HEK293 (cell line): ENCODE data around the gene MAB21L3.

ENCODE experiments used
- CTCF ChIA-PET: fragments of 350-600 bp; formaldehyde crosslinking; extraction: SDS; loops from one replicate; lab custom pipeline; 2021; ENCODE audit warnings: antibody characterized with exemption; lab: Yijun Ruan, JAX
- POLR2A ChIA-PET: fragments of 300-600 bp; formaldehyde crosslinking; extraction: SDS; loops from one replicate; lab custom pipeline; 2020; ENCODE audit warnings: antibody characterized with exemption, inconsistent platforms; lab: Yijun Ruan, JAX
- H3K27ac ChIP-seq: fragments of 200-500 bp; sonication (Bioruptor generic); 2 replicates; pipeline ENCODE4 v1.5.1; 2014; ENCODE audit warnings: low read depth, low read length, control low read depth, inconsistent platforms; ENCODE audit errors: extremely low read depth
- H3K36me3 ChIP-seq, 2 experiments: fragments of 200-500 bp in 1 of 2; sonication (Bioruptor generic) in 1 of 2; 1 replicate in 1 of 2; 2 replicates in 1 of 2; pipeline ENCODE4 v1.5.1; 2014 to 2017; ENCODE audit warnings: inconsistent platforms in 2 of 2, low read length in 2 of 2; ENCODE audit not compliant: control insufficient read depth in 2 of 2, insufficient read depth in 1 of 2
- H3K4me1 ChIP-seq: fragments of 200-500 bp; sonication (Bioruptor generic); 2 replicates; pipeline ENCODE4 v1.5.1; 2014; ENCODE audit warnings: mild to moderate bottlenecking, low read length, inconsistent platforms; ENCODE audit not compliant: control insufficient read depth, insufficient read depth
- H3K4me3 ChIP-seq: 2 replicates; pipeline ENCODE4 v1.5.1; 2011; ENCODE audit warnings: low read depth, mild to moderate bottlenecking, control low read depth, low read length, moderate library complexity
- H3K9me3 ChIP-seq: fragments of 200-500 bp; sonication (Bioruptor generic); 2 replicates; pipeline ENCODE4 v1.5.1; 2014; ENCODE audit warnings: low read depth, low read length, inconsistent platforms; ENCODE audit not compliant: control insufficient read depth, insufficient read depth
- GLIS1 ChIP-seq: fragments of 450-650 bp; formaldehyde crosslinking; IDR thresholded peaks from 2 replicates; pipeline ENCODE4 v1.5.1; 2016; ENCODE audit warnings: missing biosample characterization, missing genetic modification characterization
- KLF10 ChIP-seq: fragments of 450-650 bp; IDR thresholded peaks from 2 replicates; pipeline ENCODE4 v1.5.1; 2018; ENCODE audit warnings: missing biosample characterization, mild to moderate bottlenecking, missing genetic modification characterization
- SCRT1 ChIP-seq: fragments of 450-650 bp; formaldehyde crosslinking; IDR thresholded peaks from 2 replicates; pipeline ENCODE4 v1.5.1; 2016; ENCODE audit warnings: missing biosample characterization, missing genetic modification characterization, borderline replicate concordance
- ZBTB20 ChIP-seq: fragments of 450-650 bp; formaldehyde crosslinking; IDR thresholded peaks from 2 replicates; pipeline ENCODE4 v1.5.1; 2016; ENCODE audit warnings: missing biosample characterization, missing genetic modification characterization
- ZBTB21 ChIP-seq: fragments of 450-650 bp; formaldehyde crosslinking; IDR thresholded peaks from 2 replicates; pipeline ENCODE4 v1.5.1; 2017; ENCODE audit warnings: missing biosample characterization, missing genetic modification characterization
- ZNF132 ChIP-seq: fragments of 450-650 bp; formaldehyde crosslinking; IDR thresholded peaks from 2 replicates; pipeline ENCODE4 v1.5.1; 2017; ENCODE audit warnings: missing biosample characterization, missing genetic modification characterization, borderline replicate concordance
- ZNF169 ChIP-seq: fragments of 450-650 bp; formaldehyde crosslinking; IDR thresholded peaks from 2 replicates; pipeline ENCODE4 v1.5.1; 2016; ENCODE audit warnings: missing biosample characterization, missing genetic modification characterization
- ZNF19 ChIP-seq: fragments of 450-650 bp; formaldehyde crosslinking; IDR thresholded peaks from 2 replicates; pipeline ENCODE4; 2016; ENCODE audit warnings: missing biosample characterization, missing genetic modification characterization, low read depth
- ZNF211 ChIP-seq: fragments of 450-650 bp; formaldehyde crosslinking; IDR thresholded peaks from 2 replicates; pipeline ENCODE4 v1.5.1; 2016; ENCODE audit warnings: low read depth, missing biosample characterization, missing genetic modification characterization
- ZNF354C ChIP-seq: fragments of 450-650 bp; formaldehyde crosslinking; IDR thresholded peaks from 2 replicates; pipeline ENCODE4 v1.5.1; 2016; ENCODE audit warnings: missing biosample characterization, missing genetic modification characterization, low read depth, borderline replicate concordance
- ZNF571 ChIP-seq: fragments of 450-650 bp; formaldehyde crosslinking; IDR thresholded peaks from 2 replicates; pipeline ENCODE4 v1.5.0; 2017; ENCODE audit warnings: missing biosample characterization, missing genetic modification characterization
- ZNF677 ChIP-seq: fragments of 450-650 bp; IDR thresholded peaks from 2 replicates; pipeline ENCODE4 v1.5.0; 2018; ENCODE audit warnings: missing biosample characterization, mild to moderate bottlenecking, missing genetic modification characterization, moderate library complexity
- ZNF785 ChIP-seq: fragments of 450-650 bp; formaldehyde crosslinking; IDR thresholded peaks from 2 replicates; pipeline ENCODE4 v1.5.1; 2016; ENCODE audit warnings: missing biosample characterization, missing genetic modification characterization
- ZNF791 ChIP-seq: fragments of 450-650 bp; formaldehyde crosslinking; IDR thresholded peaks from 2 replicates; pipeline ENCODE4 v1.5.1; 2016; ENCODE audit warnings: missing biosample characterization, missing genetic modification characterization
- ZNF792 ChIP-seq: fragments of 450-650 bp; formaldehyde crosslinking; IDR thresholded peaks from 2 replicates; pipeline ENCODE4 v1.5.1; 2016; ENCODE audit warnings: missing biosample characterization, missing genetic modification characterization
- ZNF837 ChIP-seq: fragments of 450-650 bp; formaldehyde crosslinking; IDR thresholded peaks from 2 replicates; pipeline ENCODE4 v1.5.1; 2016; ENCODE audit warnings: missing biosample characterization, missing genetic modification characterization
- TF ChIP-seq, protein P1 (sequence below): fragments of 450-650 bp; formaldehyde crosslinking; IDR thresholded peaks from 2 replicates; pipeline ENCODE4 v1.5.1; 2016; ENCODE audit warnings: missing biosample characterization, missing genetic modification characterization
- TF ChIP-seq, protein P2 (sequence below): fragments of 450-650 bp; formaldehyde crosslinking; IDR thresholded peaks from 2 replicates; pipeline ENCODE4 v1.5.1; 2017; ENCODE audit warnings: missing biosample characterization, missing genetic modification characterization
- TF ChIP-seq, protein P3 (sequence below): fragments of 450-650 bp; formaldehyde crosslinking; IDR thresholded peaks from 2 replicates; pipeline ENCODE4 v1.5.1; 2017; ENCODE audit warnings: missing biosample characterization, missing genetic modification characterization
- TF ChIP-seq, protein P4 (sequence below): fragments of 450-650 bp; formaldehyde crosslinking; IDR thresholded peaks from 2 replicates; pipeline ENCODE4 v1.5.1; 2016; ENCODE audit warnings: missing biosample characterization, missing genetic modification characterization, borderline replicate concordance

Gene MAB21L3

DNA sequence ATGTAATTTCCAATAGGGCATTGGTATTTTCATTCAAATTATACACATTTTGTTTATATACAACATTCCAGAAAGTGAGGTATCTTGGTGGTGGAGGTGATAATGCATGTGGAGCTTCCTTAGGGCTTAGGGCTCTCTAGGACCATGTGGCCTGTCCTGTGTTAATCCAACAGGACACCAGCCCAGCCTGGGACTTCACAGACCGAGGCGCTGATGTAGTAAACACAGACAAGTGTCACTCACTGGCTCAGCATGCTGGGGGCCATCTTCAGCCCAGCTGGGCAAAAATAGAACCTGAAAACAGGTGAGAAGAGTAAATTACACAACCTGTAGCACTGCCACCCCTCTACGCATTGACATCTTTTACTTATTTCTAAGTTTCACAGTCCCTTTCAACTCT is 66.7 kb downstream of the MAB21L3 start:
- CTCF ChIA-PET: interaction anchor here (0.9 to 2.6 kb wide), 2 partner anchors 9 to 321 kb away, joined by 3 to 12 read pairs; no protein-coding TSS in a partner anchor
- no peaks in the 10 kb centered on the region for H3K4me1 ChIP-seq
- TF ChIP-seq KLF10 (tag by site-specific recombination) (no peak), ZNF211 (tag by site-specific recombination) (no peak), ZBTB21 (tag by site-specific recombination) (no peak), ZNF571 (no peak), ZNF354C (tag by site-specific recombination) (no peak), ZNF837 (tag by site-specific recombination) (no peak), ZNF785 (tag by site-specific recombination) (no peak), ZNF169 (tag by site-specific recombination) (no peak), ZNF19 (no peak), ZBTB20 (tag by site-specific recombination) (no peak)
- TF ChIP-seq, protein P1, sequence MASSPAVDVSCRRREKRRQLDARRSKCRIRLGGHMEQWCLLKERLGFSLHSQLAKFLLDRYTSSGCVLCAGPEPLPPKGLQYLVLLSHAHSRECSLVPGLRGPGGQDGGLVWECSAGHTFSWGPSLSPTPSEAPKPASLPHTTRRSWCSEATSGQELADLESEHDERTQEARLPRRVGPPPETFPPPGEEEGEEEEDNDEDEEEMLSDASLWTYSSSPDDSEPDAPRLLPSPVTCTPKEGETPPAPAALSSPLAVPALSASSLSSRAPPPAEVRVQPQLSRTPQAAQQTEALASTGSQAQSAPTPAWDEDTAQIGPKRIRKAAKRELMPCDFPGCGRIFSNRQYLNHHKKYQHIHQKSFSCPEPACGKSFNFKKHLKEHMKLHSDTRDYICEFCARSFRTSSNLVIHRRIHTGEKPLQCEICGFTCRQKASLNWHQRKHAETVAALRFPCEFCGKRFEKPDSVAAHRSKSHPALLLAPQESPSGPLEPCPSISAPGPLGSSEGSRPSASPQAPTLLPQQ (tag by site-specific recombination): no peak
- TF ChIP-seq, protein P2, sequence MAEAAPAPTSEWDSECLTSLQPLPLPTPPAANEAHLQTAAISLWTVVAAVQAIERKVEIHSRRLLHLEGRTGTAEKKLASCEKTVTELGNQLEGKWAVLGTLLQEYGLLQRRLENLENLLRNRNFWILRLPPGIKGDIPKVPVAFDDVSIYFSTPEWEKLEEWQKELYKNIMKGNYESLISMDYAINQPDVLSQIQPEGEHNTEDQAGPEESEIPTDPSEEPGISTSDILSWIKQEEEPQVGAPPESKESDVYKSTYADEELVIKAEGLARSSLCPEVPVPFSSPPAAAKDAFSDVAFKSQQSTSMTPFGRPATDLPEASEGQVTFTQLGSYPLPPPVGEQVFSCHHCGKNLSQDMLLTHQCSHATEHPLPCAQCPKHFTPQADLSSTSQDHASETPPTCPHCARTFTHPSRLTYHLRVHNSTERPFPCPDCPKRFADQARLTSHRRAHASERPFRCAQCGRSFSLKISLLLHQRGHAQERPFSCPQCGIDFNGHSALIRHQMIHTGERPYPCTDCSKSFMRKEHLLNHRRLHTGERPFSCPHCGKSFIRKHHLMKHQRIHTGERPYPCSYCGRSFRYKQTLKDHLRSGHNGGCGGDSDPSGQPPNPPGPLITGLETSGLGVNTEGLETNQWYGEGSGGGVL (tag by site-specific recombination): no peak
- no peaks in the 10 kb centered on the region for H3K36me3 ChIP-seq
- H3K4me3 ChIP-seq: no peak overlapping the region
- no peak overlapping the region for H3K27ac ChIP-seq
- H3K9me3 ChIP-seq: no peaks in the 10 kb centered on the region
- POLR2A ChIA-PET: no interaction called here

DNA sequence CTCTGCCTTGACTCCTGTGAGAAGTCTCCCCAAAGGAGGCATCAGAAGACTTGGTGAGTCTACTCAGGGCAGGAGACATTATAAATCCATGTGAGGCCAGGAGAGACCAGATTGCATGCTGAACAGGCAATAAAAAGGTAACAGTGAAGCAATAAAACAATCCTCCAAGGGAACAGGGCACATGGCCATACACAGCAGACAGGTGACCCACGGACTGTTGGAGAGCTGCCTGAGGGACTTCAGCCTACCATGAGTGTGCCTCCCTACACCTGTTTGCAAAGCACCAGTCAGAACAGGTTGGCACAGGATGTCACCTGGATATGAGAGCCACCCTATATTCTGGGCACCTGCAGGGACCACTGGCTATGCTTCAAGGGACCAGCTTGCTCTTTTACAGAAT is 67.6 kb downstream of the MAB21L3 start:
- no peak for TF ChIP-seq GLIS1 (tag by site-specific recombination)
- TF ChIP-seq ZNF791: no peak
- TF ChIP-seq ZNF677 (tag by site-specific recombination): no peak
- TF ChIP-seq, protein P3, sequence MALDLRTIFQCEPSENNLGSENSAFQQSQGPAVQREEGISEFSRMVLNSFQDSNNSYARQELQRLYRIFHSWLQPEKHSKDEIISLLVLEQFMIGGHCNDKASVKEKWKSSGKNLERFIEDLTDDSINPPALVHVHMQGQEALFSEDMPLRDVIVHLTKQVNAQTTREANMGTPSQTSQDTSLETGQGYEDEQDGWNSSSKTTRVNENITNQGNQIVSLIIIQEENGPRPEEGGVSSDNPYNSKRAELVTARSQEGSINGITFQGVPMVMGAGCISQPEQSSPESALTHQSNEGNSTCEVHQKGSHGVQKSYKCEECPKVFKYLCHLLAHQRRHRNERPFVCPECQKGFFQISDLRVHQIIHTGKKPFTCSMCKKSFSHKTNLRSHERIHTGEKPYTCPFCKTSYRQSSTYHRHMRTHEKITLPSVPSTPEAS (tag by site-specific recombination): no peak
- TF ChIP-seq SCRT1 (tag by site-specific recombination): no peak
- TF ChIP-seq ZNF132: no peak
- TF ChIP-seq, protein P4, sequence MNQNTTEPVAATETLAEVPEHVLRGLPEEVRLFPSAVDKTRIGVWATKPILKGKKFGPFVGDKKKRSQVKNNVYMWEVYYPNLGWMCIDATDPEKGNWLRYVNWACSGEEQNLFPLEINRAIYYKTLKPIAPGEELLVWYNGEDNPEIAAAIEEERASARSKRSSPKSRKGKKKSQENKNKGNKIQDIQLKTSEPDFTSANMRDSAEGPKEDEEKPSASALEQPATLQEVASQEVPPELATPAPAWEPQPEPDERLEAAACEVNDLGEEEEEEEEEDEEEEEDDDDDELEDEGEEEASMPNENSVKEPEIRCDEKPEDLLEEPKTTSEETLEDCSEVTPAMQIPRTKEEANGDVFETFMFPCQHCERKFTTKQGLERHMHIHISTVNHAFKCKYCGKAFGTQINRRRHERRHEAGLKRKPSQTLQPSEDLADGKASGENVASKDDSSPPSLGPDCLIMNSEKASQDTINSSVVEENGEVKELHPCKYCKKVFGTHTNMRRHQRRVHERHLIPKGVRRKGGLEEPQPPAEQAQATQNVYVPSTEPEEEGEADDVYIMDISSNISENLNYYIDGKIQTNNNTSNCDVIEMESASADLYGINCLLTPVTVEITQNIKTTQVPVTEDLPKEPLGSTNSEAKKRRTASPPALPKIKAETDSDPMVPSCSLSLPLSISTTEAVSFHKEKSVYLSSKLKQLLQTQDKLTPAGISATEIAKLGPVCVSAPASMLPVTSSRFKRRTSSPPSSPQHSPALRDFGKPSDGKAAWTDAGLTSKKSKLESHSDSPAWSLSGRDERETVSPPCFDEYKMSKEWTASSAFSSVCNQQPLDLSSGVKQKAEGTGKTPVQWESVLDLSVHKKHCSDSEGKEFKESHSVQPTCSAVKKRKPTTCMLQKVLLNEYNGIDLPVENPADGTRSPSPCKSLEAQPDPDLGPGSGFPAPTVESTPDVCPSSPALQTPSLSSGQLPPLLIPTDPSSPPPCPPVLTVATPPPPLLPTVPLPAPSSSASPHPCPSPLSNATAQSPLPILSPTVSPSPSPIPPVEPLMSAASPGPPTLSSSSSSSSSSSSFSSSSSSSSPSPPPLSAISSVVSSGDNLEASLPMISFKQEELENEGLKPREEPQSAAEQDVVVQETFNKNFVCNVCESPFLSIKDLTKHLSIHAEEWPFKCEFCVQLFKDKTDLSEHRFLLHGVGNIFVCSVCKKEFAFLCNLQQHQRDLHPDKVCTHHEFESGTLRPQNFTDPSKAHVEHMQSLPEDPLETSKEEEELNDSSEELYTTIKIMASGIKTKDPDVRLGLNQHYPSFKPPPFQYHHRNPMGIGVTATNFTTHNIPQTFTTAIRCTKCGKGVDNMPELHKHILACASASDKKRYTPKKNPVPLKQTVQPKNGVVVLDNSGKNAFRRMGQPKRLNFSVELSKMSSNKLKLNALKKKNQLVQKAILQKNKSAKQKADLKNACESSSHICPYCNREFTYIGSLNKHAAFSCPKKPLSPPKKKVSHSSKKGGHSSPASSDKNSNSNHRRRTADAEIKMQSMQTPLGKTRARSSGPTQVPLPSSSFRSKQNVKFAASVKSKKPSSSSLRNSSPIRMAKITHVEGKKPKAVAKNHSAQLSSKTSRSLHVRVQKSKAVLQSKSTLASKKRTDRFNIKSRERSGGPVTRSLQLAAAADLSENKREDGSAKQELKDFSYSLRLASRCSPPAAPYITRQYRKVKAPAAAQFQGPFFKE: no peak
- no peak for TF ChIP-seq ZNF792 (tag by site-specific recombination)
- no peaks in the 10 kb centered on the region for H3K36me3 ChIP-seq
- POLR2A ChIA-PET: no interaction called here
- CTCF ChIA-PET: interaction anchor here (0.7 to 2.6 kb wide), 2 partner anchors 10 to 24 kb away, joined by 3 to 12 read pairs; no protein-coding TSS in a partner anchor
- no peaks in the 10 kb centered on the region for H3K4me1 ChIP-seq
- no peaks in the 10 kb centered on the region for H3K9me3 ChIP-seq
- no peak overlapping the region for H3K4me3 ChIP-seq
- no peak overlapping the region for H3K27ac ChIP-seq
